GM21390 (cell line): ENCODE results near the gene BPIFB1.

Source experiments
- ATAC-seq: cut with Tn5 transposase; IDR thresholded peaks from one replicate; pipeline ENCODE4 v1.9.1; 2021; ENCODE audit not compliant: unreplicated experiment

Gene BPIFB1

DNA sequence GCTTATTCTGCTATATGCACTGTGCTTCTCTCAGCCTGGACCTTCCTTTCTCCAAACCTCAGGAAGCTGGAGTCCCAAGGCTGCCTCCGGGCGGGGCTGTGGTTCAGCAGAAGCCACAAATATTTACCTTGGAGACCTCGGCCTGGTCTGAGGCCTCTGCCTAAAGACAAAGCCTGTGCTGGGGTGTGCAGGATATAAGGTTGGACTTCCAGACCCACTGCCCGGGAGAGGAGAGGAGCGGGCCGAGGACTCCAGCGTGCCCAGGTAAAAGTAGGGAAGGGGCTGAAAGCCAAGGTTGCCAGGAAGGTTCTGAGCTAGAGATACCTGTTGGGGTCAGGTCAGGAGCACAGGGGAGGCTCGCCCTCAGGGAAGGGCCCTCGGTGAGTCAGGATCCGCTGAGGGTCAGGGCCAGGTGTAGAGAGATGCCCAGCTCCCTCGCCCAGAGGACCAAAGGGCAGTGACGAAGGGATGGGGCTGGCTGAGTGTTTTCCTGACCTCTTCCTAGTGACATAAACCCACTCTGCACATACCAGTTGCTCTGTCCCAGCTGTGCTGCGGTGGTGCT, at the start of gene BPIFB1:
TSS of gene BPIFB1 (plus strand) at position 224 of the 565 bp plus-strand sequence. CDS start 2,860 bp downstream, outside the sequence.
- no peak for ATAC-seq

- ATAC-seq: no peak
These were observed 49.0 kb upstream of the BPIFB1 start for GRCh38 chr20:33234050-33234449.

DNA sequence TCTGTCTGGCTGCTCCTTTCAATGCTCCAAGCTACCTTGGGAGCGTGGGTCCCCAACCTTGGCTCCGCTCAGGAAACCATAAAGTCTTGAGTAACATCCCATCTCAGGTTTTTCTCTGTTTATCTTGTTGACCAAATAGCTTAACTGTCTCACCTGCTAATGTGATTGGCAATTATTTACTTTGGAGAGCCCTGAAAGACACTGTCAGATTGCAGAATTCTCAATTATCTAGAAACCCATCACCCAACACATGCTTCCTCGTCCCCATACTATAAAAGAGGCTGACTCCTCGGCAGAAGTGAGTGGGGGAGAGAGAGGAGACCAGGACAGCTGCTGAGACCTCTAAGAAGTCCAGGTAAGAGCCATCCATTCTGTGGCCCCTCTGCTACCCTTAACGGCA, 47.3 kb upstream of the BPIFB1 start, which contains the start of gene BPIFA1:
TSS of gene BPIFA1 (plus strand) at position 301 of the 400 bp plus-strand sequence. CDS start 1,716 bp downstream, outside the sequence.
- ATAC-seq: no peak

DNA sequence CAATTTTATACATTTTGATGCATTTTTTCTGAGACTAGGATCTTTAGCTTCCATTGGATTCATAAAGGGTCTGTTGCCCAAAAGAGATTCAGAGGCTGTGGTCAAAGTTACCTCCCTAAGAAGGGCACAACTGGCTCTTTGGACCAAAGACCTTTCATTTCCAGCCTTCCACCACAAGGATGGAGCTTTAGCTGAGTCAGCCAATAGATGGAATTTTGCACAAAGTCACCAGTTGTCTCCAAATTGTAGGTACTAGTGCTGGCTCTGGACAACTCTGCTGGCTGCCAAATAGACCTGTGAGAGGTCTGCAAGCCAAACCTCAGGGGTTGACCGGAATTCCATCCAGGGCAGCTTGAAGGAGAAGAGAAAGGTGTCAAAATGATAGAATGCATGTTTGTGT, 46.7 kb upstream of the BPIFB1 start:
- ATAC-seq: no peak

- ATAC-seq: no peak
These were observed 45.0 kb upstream of the BPIFB1 start for GRCh38 chr20:33237989-33238388.

DNA sequence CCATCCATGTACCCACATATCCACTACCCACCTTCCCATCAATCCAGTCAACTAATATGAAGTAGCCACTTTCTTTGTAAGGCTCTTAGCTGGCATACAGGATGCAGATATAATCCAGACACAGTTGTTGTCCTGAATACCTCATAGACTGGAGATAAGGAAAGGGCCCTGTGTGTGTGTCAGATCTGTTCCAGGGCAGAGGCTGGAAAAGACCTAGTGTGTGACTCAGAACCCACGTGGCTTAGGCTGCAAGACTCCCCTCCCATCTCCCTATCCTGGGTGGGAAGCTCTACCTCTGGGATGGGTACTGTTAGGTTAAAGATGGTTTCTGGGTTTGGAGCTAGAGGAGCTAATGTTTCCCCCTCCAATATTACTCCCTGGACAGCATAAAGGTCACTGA, 43.6 kb upstream of the BPIFB1 start:
- ATAC-seq: no peak

DNA sequence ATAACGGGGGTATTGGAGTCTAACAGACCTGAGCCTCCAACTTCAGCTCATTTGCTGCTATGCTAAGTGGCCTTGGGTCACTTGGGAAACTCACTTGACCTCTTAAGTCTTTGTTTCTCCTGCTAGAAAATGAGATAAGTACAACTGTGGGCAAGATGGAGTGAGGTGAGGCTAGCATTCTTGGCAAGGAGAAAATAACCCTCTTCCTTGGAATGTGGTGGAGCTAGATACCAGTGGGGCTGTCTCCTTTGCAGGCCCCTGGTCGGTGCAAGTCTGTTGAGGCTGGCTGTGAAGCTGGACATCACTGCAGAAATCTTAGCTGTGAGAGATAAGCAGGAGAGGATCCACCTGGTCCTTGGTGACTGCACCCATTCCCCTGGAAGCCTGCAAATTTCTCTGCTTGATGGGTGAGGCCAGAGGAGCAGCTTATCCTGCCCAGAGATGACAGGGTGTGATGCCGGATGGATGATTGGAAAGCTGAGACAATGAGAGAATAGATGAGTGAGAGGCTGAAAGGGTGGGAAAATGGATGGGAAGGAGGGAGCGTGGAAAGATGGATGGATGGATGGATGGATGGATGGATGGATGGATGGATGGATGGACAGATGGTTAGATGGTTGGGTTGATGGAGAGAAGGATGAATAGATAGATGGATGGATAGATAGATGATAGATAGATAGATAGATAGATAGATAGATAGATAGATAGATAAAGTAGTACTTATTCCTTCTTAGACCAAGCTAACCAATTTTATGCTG, 42.9 kb upstream of the BPIFB1 start:
- ATAC-seq: no peak

- no peak for ATAC-seq
These were observed 42.1 kb upstream of the BPIFB1 start for GRCh38 chr20:33240923-33241322.

GRCh38 chr20:33242319-33243100, 40.5 kb upstream of the BPIFB1 start:
- no peak for ATAC-seq

GRCh38 chr20:33246077-33246476, 36.9 kb upstream of the BPIFB1 start:
- ATAC-seq: no peak

GRCh38 chr20:33249456-33249855, 33.6 kb upstream of the BPIFB1 start:
- ATAC-seq: no peak

DNA sequence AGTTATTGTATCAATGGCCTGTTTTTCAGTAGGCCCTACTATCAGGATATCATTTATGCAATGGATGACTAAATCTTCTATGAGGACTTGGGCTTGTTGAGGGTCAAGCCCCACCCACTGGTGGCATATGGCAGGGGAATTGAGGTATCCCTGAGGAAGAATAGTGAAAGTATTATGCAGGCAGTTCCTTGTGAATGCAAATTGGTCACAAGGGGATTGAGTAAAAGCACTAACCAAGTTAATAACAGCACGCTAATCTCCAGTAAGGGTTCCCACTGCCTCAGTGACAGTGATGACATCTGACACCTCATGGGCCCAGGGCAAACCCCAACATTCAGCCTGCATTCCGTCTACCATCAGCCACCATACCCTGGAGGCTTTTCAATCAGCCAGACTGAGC, 32.3 kb upstream of the BPIFB1 start:
- no peak for ATAC-seq

DNA sequence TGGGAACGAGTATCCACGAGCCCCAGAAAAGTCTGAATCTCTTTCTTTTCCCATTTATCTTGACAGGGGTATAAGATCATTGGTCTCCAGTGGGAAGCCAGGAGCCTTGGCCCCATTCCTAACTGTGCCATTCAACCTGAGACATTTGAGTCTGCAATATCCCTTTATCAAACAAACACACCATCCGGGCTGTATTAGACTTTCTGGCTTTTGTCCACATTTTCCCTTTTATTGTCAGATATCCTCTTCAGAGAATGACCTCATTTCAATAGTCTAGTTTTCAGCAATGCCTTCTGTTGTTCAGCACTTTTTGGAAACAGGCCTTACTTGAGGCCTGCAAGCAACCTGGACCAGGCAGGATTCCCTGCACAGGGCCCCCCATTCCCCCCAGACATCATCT, 31.5 kb upstream of the BPIFB1 start:
- ATAC-seq: no peak

DNA sequence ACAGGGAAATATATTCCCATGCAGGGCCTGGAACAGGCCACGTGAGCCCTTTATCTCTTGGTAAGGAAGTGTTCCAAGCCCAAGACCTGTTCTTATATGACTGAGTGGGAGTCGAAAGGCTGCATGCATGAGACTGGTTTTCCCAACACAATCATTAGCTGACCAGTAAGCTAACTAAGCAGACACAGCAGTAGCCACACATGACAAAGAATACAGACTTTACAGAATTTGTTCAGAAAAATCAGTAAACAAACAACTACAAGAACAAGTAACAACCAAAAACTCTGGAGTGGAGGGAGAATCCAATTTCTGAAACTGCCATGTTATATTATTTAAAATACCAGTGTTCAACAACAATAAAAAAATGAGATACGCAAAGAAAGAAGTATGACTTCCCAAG, 30.6 kb upstream of the BPIFB1 start:
- no peak for ATAC-seq

GRCh38 chr20:33255005-33255404, 28.0 kb upstream of the BPIFB1 start:
- ATAC-seq: no peak

GRCh38 chr20:33257237-33257636, 25.8 kb upstream of the BPIFB1 start:
- no peak for ATAC-seq

DNA sequence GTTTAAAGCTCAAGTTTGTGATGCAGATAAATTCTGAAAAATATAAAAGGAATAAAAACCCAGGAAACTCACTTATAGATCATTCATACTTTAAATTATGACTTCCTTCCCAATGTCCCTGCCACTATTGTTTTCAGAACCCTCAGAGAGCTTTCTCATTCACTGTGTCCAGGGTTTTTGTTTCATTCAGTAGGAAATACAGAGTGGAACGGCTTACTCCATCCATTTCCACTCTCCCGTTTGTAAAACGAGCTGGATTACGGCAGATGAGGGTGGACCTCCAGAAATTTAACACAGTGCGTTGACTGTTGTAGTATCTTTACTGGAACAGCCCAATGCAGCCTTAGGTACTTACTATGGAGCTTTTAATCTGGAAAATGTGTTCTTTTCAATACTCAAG, 23.6 kb upstream of the BPIFB1 start:
- no peak for ATAC-seq

- ATAC-seq: no peak
These were observed 21.5 kb upstream of the BPIFB1 start for GRCh38 chr20:33261465-33261864.

DNA sequence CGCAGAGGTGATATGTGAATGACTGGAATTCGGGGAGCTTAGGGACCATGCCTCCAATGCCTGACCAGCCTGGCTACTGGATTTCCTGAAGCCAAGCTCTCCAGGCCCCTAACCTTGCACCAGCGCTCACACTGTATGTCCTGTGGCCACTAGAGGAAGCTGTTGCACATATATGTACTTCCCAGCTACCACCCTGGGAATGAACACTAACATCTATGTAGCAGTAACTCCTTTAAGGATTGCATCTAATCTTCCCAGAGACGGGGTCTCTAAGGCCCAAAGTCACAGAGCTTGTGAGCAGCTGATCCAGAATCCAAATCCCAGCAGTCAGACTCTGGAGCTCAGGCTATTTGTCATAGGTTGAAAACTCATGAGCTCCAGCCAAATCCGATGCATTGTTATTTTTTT, 20.4 kb upstream of the BPIFB1 start:
- no peak for ATAC-seq

- no peak for ATAC-seq
These were observed 19.2 kb upstream of the BPIFB1 start for GRCh38 chr20:33263784-33264183.

GRCh38 chr20:33267701-33268100, 15.3 kb upstream of the BPIFB1 start:
- ATAC-seq: no peak
